Endodermal cell (in vitro differentiated cells): ENCODE data around the gene EMX2. TPM values are rescaled to one million over a fixed set of nuclear protein-coding genes. Genes with fewer than 3 reads are reported as not detected.

Experiments used
- DNase-seq: peaks from one replicate; pipeline ENCODE4 v3.0.0-alpha.2; 2017
- H3K27ac ChIP-seq: 2 replicates; pipeline ENCODE4 v1.5.1; 2013; ENCODE audit warnings: mild to moderate bottlenecking, low read depth, low read length, moderate library complexity
- H3K27me3 ChIP-seq: 2 replicates; pipeline ENCODE4 v1.6.1; 2013; ENCODE audit warnings: mild to moderate bottlenecking, low read length, moderate library complexity; ENCODE audit not compliant: insufficient read depth, control insufficient read depth, poor library complexity, severe bottlenecking
- H3K36me3 ChIP-seq: 2 replicates; pipeline ENCODE4 v1.7.0; 2013; ENCODE audit warnings: mild to moderate bottlenecking, low read length, moderate library complexity; ENCODE audit not compliant: control insufficient read depth, insufficient read depth
- H3K4me1 ChIP-seq: one replicate; pipeline ENCODE4 v1.7.0; 2013; ENCODE audit warnings: low read length; ENCODE audit not compliant: control insufficient read depth, insufficient read depth
- H3K4me3 ChIP-seq: 2 replicates; pipeline ENCODE4 v1.5.1; 2013; ENCODE audit warnings: mild to moderate bottlenecking, low read length, moderate library complexity
- H3K9ac ChIP-seq: 2 replicates; pipeline ENCODE4 v1.6.1; 2013; ENCODE audit warnings: mild to moderate bottlenecking, low read length, moderate library complexity; ENCODE audit not compliant: poor library complexity, severe bottlenecking; ENCODE audit errors: extremely low read depth
- H3K9me3 ChIP-seq: 2 replicates; pipeline ENCODE4 v1.6.1; 2013; ENCODE audit warnings: mild to moderate bottlenecking, low read length, moderate library complexity; ENCODE audit not compliant: control insufficient read depth
- H3K27ac Mint-ChIP-seq: 2 replicates; pipeline ENCODE4 v1.8.0; 2020; ENCODE audit warnings: mixed read lengths
- H3K27me3 Mint-ChIP-seq: 2 replicates; pipeline ENCODE4 v1.8.0; 2021; ENCODE audit warnings: mild to moderate bottlenecking, mixed read lengths; ENCODE audit not compliant: insufficient read depth
- H3K36me3 Mint-ChIP-seq: 2 replicates; pipeline ENCODE4 v1.8.0; 2020; ENCODE audit warnings: low read depth, mixed read lengths
- H3K4me1 Mint-ChIP-seq: 2 replicates; pipeline ENCODE4 v1.8.0; 2020; ENCODE audit warnings: mixed read lengths
- H3K4me3 Mint-ChIP-seq: 2 replicates; pipeline ENCODE4 v1.8.0; 2020; ENCODE audit warnings: mild to moderate bottlenecking, moderate library complexity, mixed read lengths
- H3K9me3 Mint-ChIP-seq: 2 replicates; pipeline ENCODE4 v1.8.0; 2020; ENCODE audit warnings: mild to moderate bottlenecking, mixed read lengths
- CTCF ChIP-seq: fragments of 200-600 bp; sonication (generic); conservative IDR thresholded peaks from 2 replicates; pipeline ENCODE4 v1.5.0; 2021; ENCODE audit warnings: antibody characterized with exemption, mild to moderate bottlenecking
- WGBS, 2 experiments: methylation state at CpG; one replicate each; pipeline versions ENCODE4 v1.1.5 to v1.1.7; 2013; ENCODE audit warnings: missing lambda C conversion rate in 2 of 2, mixed read lengths in 1 of 2; ENCODE audit not compliant: insufficient coverage in 1 of 2, insufficient read length in 1 of 2; 5-methylcytosine and 5-hydroxymethylcytosine counted together
- total RNA-seq, 2 donors: library from RNA; stranded (reverse); fragmentation: NEBNext Ultra II Directional in 1 of 2; extraction: Animal tissue kit (Norgen Biotek cat#: 25700) in 1 of 2; gene quantifications; 2 replicates in 1 of 2; 3 replicates in 1 of 2; pipeline ENCODE4 v1.2.1, GENCODE V29; 2021

Gene EMX2
- total RNA-seq, 2 donors from 2014 or later = 0.18 TPM; not detected in 1

GRCh38 chr10:117555017-117555416, 12.5 kb downstream of the EMX2 start:
- no peak for DNase-seq
- H3K27me3 Mint-ChIP-seq = peaks cover 99% of the 10 kb centered on the region
- TF ChIP-seq CTCF = no peak
- H3K4me1 ChIP-seq = no peaks in the 10 kb centered on the region
- peaks cover 99% of the 10 kb centered on the region for H3K27me3 ChIP-seq
- no peaks in the 10 kb centered on the region for H3K9me3 Mint-ChIP-seq
- H3K27ac Mint-ChIP-seq = no peak overlapping the region
- no peaks in the 10 kb centered on the region for H3K9me3 ChIP-seq
- H3K4me1 Mint-ChIP-seq = peaks cover 26% of the 10 kb centered on the region
- no peak overlapping the region for H3K4me3 ChIP-seq
- H3K27ac ChIP-seq = no peak overlapping the region
- H3K36me3 Mint-ChIP-seq = no peaks in the 10 kb centered on the region
- H3K36me3 ChIP-seq = no peaks in the 10 kb centered on the region
- 85% methylated on average over 12 of the region's 12 CpGs; no CpG with 5 or more reads in 1 of the 2 experiments for WGBS, 2 experiments
- H3K9ac ChIP-seq = no peak overlapping the region
- no peak overlapping the region for H3K4me3 Mint-ChIP-seq

GRCh38 chr10:117555863-117556262, 13.3 kb downstream of the EMX2 start:
- no peak for DNase-seq
- Histone ChIP-seq H3K9ac (no peak overlapping the region), H3K4me1 (no peaks in the 10 kb centered on the region), H3K36me3 (no peaks in the 10 kb centered on the region), H3K4me3 (no peak overlapping the region), H3K9me3 (no peaks in the 10 kb centered on the region), H3K27me3 (peaks cover 98% of the 10 kb centered on the region), H3K27ac (no peak overlapping the region)
- Mint-ChIP-seq H3K36me3 (no peaks in the 10 kb centered on the region), H3K9me3 (no peaks in the 10 kb centered on the region), H3K4me1 (peaks cover 18% of the 10 kb centered on the region), H3K27ac (no peak overlapping the region), H3K4me3 (no peak overlapping the region), H3K27me3 (peaks cover 97% of the 10 kb centered on the region)
- WGBS, 2 experiments = 82 to 83% methylated on average over 1 of the region's 1 CpG
- no peak for TF ChIP-seq CTCF

GRCh38 chr10:117556356-117556755, 13.8 kb downstream of the EMX2 start:
- Mint-ChIP-seq H3K4me3 (no peak overlapping the region), H3K4me1 (peaks cover 13% of the 10 kb centered on the region), H3K27me3 (peaks cover 96% of the 10 kb centered on the region), H3K27ac (no peak overlapping the region), H3K9me3 (no peaks in the 10 kb centered on the region), H3K36me3 (no peaks in the 10 kb centered on the region)
- H3K4me1 ChIP-seq = no peaks in the 10 kb centered on the region
- no peak for DNase-seq
- no peak for TF ChIP-seq CTCF
- H3K4me3 ChIP-seq = no peak overlapping the region
- H3K27me3 ChIP-seq = peaks cover 98% of the 10 kb centered on the region
- no peak overlapping the region for H3K9ac ChIP-seq
- no peaks in the 10 kb centered on the region for H3K9me3 ChIP-seq
- H3K36me3 ChIP-seq = no peaks in the 10 kb centered on the region
- no peak overlapping the region for H3K27ac ChIP-seq
- 83 to 93% methylated on average over 4 to 5 of the region's 5 CpGs for WGBS, 2 experiments
